Common myeloid progenitor, CD34-positive (primary cell): ENCODE measurements around the gene CACNB4.

Source experiments
- CTCF ChIA-PET: fragments of 350-600 bp; sonication (Branson Sonifier 250); formaldehyde crosslinking; loops from one replicate; lab custom pipeline; 2021; ENCODE audit warnings: antibody characterized with exemption; lab: Charles Lee
- POLR2A ChIA-PET: fragments of 350-600 bp; sonication (Branson Sonifier 250); formaldehyde crosslinking; loops from one replicate; lab custom pipeline; 2021; ENCODE audit warnings: antibody characterized with exemption; lab: Charles Lee
- DNase-seq, 3 donors: peaks; one replicate each; pipeline versions ENCODE4 v3.0.0 to v3.0.0-alpha.2; 2013
- H3K27ac ChIP-seq, 2 experiments: 1 replicate in 1 of 2; 2 replicates in 1 of 2; pipeline ENCODE4 v1.7.0; 2013; ENCODE audit warnings: inconsistent platforms in 2 of 2, low read length in 2 of 2, mild to moderate bottlenecking in 2 of 2, low read depth in 1 of 2, moderate library complexity in 1 of 2; ENCODE audit not compliant: severe bottlenecking in 2 of 2, insufficient read depth in 1 of 2, poor library complexity in 1 of 2
- H3K27me3 ChIP-seq, 5 experiments: replicated peaks in 2 of 5; 1 replicate in 3 of 5; 2 replicates in 2 of 5; pipeline versions ENCODE4 v1.6.1 to v1.7.0; 2013; ENCODE audit warnings: low read length in 4 of 5, mild to moderate bottlenecking in 2 of 5, moderate library complexity in 2 of 5, inconsistent platforms in 1 of 5; ENCODE audit not compliant: insufficient read depth in 5 of 5, control insufficient read depth in 4 of 5
- H3K36me3 ChIP-seq, 4 experiments: 1 replicate in 2 of 4; 2 replicates in 2 of 4; pipeline versions ENCODE4 v1.6.1 to v1.7.0; 2013; ENCODE audit warnings: low read length in 3 of 4, control low read depth in 1 of 4, mild to moderate bottlenecking in 1 of 4; ENCODE audit not compliant: control insufficient read depth in 4 of 4, insufficient read depth in 4 of 4
- H3K4me1 ChIP-seq, 4 experiments: 1 replicate in 3 of 4; 2 replicates in 1 of 4; pipeline versions ENCODE4 v1.6.1 to v1.7.1; 2013; ENCODE audit warnings: low read length in 3 of 4, mild to moderate bottlenecking in 3 of 4, control low read depth in 1 of 4, inconsistent platforms in 1 of 4, moderate library complexity in 1 of 4; ENCODE audit not compliant: control insufficient read depth in 4 of 4, insufficient read depth in 4 of 4; ENCODE audit errors: control extremely low read depth in 1 of 4
- H3K4me3 ChIP-seq, 7 experiments: 1 replicate in 4 of 7; 2 replicates in 3 of 7; pipeline versions ENCODE4 v1.5.1 to v1.7.0; 2013; ENCODE audit warnings: mild to moderate bottlenecking in 7 of 7, low read length in 6 of 7, moderate library complexity in 6 of 7, inconsistent platforms in 2 of 7, low read depth in 2 of 7, control low read depth in 1 of 7; ENCODE audit not compliant: insufficient read depth in 4 of 7, control insufficient read depth in 1 of 7; ENCODE audit errors: extremely low read depth in 1 of 7
- H3K9me3 ChIP-seq, 5 experiments: 1 replicate in 4 of 5; 2 replicates in 1 of 5; pipeline versions ENCODE4 v1.6.1 to v1.7.1; 2013; ENCODE audit warnings: low read length in 4 of 5, mild to moderate bottlenecking in 2 of 5, inconsistent platforms in 1 of 5, low read depth in 1 of 5, moderate library complexity in 1 of 5; ENCODE audit not compliant: control insufficient read depth in 4 of 5, insufficient read depth in 2 of 5; ENCODE audit errors: control extremely low read depth in 1 of 5
- WGBS: methylation state at CpG from one replicate; pipeline ENCODE4 v1.1.5; 2013; ENCODE audit not compliant: insufficient coverage; 5-methylcytosine and 5-hydroxymethylcytosine counted together

The CACNB4 gene

GRCh38 chr2:151937966-151938365, 160.9 kb downstream of the CACNB4 start:
- POLR2A ChIA-PET = no interaction called here
- Histone ChIP-seq H3K4me3 (no peak overlapping the region), H3K9me3 (peaks cover 0 to 2% (median 0%) of the 10 kb centered on the region in 5 experiments), H3K4me1 (no peaks in the 10 kb centered on the region), H3K36me3 (no peaks in the 10 kb centered on the region), H3K27ac (no peak overlapping the region), H3K27me3 (no peaks in the 10 kb centered on the region)
- CTCF ChIA-PET = no interaction called here
- DNase-seq = no peak

- ChIA-PET POLR2A (no interaction called here), CTCF (no interaction called here)
- 90% methylated on average over 2 of the region's 4 CpGs for WGBS
- no peaks in the 10 kb centered on the region for H3K36me3 ChIP-seq
- no peaks in the 10 kb centered on the region for H3K4me1 ChIP-seq
- no peaks in the 10 kb centered on the region for H3K9me3 ChIP-seq
- H3K27me3 ChIP-seq = no peaks in the 10 kb centered on the region
- no peak overlapping the region for H3K27ac ChIP-seq
- H3K4me3 ChIP-seq = no peak overlapping the region
- DNase-seq = no peak
These were observed 162.2 kb downstream of the CACNB4 start for GRCh38 chr2:151936626-151937025.

- Histone ChIP-seq H3K4me3 (no peak overlapping the region), H3K9me3 (no peaks in the 10 kb centered on the region), H3K36me3 (no peaks in the 10 kb centered on the region), H3K27ac (no peak overlapping the region), H3K4me1 (no peaks in the 10 kb centered on the region), H3K27me3 (no peaks in the 10 kb centered on the region)
- CTCF ChIA-PET = interaction anchor here (1.1 to 1.4 kb wide), 2 partner anchors 10 to 25 kb away, joined by 3 read pairs; no protein-coding TSS in a partner anchor
- DNase-seq = no peak
- POLR2A ChIA-PET = interaction anchor here (0.5 kb wide), 1 partner anchor 325 kb away, joined by 5 read pairs; no protein-coding TSS in a partner anchor
These were observed 165.5 kb downstream of the CACNB4 start for GRCh38 chr2:151933266-151933804.

GRCh38 chr2:151931756-151932155, 167.1 kb downstream of the CACNB4 start:
- no peaks in the 10 kb centered on the region for H3K4me1 ChIP-seq
- CTCF ChIA-PET = interaction anchor here (1.0 to 1.4 kb wide), 2 partner anchors 13 to 23 kb away, joined by 3 to 6 read pairs; no protein-coding TSS in a partner anchor
- H3K27me3 ChIP-seq = no peaks in the 10 kb centered on the region
- H3K9me3 ChIP-seq = no peaks in the 10 kb centered on the region
- H3K27ac ChIP-seq = no peak overlapping the region
- POLR2A ChIA-PET = no interaction called here
- no peak for DNase-seq
- no CpG with 5 or more reads among the region's 1 CpG for WGBS
- no peak overlapping the region for H3K4me3 ChIP-seq
- no peaks in the 10 kb centered on the region for H3K36me3 ChIP-seq

GRCh38 chr2:151931030-151931611, 167.7 kb downstream of the CACNB4 start:
- no peak for DNase-seq
- Histone ChIP-seq H3K36me3 (no peaks in the 10 kb centered on the region), H3K4me1 (no peaks in the 10 kb centered on the region), H3K27me3 (no peaks in the 10 kb centered on the region), H3K4me3 (no peak overlapping the region), H3K27ac (no peak overlapping the region), H3K9me3 (no peaks in the 10 kb centered on the region)
- POLR2A ChIA-PET = no interaction called here
- CTCF ChIA-PET = interaction anchor here (1.0 to 1.4 kb wide), 2 partner anchors 14 to 24 kb away, joined by 3 to 6 read pairs; no protein-coding TSS in a partner anchor
- WGBS = 78% methylated on average over 1 of the region's 1 CpG

- POLR2A ChIA-PET = no interaction called here
- Histone ChIP-seq H3K36me3 (no peaks in the 10 kb centered on the region), H3K4me3 (no peak overlapping the region), H3K27me3 (no peaks in the 10 kb centered on the region), H3K27ac (no peak overlapping the region), H3K9me3 (no peaks in the 10 kb centered on the region), H3K4me1 (no peaks in the 10 kb centered on the region)
- no peak for DNase-seq
- no CpG with 5 or more reads among the region's 2 CpGs for WGBS
- CTCF ChIA-PET = no interaction called here
These were observed 168.8 kb downstream of the CACNB4 start for GRCh38 chr2:151930042-151930441.

- WGBS = 100% methylated on average over 2 of the region's 2 CpGs
- Histone ChIP-seq H3K36me3 (no peaks in the 10 kb centered on the region), H3K9me3 (peaks cover 0 to 1% (median 0%) of the 10 kb centered on the region in 5 experiments), H3K4me1 (peaks cover 0 to 4% (median under 1%) of the 10 kb centered on the region in 4 experiments), H3K27me3 (no peaks in the 10 kb centered on the region), H3K27ac (no peak overlapping the region), H3K4me3 (no peak overlapping the region)
- no peak for DNase-seq
- CTCF ChIA-PET = interaction anchor here (0.7 kb wide), 1 partner anchor 693 kb away, joined by 4 read pairs; no protein-coding TSS in a partner anchor
- POLR2A ChIA-PET = no interaction called here
These were observed 170.5 kb downstream of the CACNB4 start for GRCh38 chr2:151928380-151928779.
